PC-9 (cell line): ENCODE measurements around the gene KLF12. TPM values are rescaled to one million over a fixed set of nuclear protein-coding genes. Genes with fewer than 3 reads are reported as not detected.

ENCODE experiments used
- BruUV-seq: library from RNA; stranded (reverse); fragments of 400-500 nt; replicated peaks from 2 replicates; lab custom pipeline; 2021; lab: Mats Ljungman, UMichigan
- CTCF ChIA-PET: fragments of 300-600 bp; sonication (Branson Sonifier 250); formaldehyde crosslinking; loops from one replicate; lab custom pipeline; 2022; ENCODE audit warnings: antibody characterized with exemption; lab: Charles Lee
- POLR2A ChIA-PET: fragments of 300-600 bp; sonication (Branson Sonifier 250); formaldehyde crosslinking; loops from one replicate; lab custom pipeline; 2022; ENCODE audit warnings: antibody characterized with exemption; ENCODE audit not compliant: unreplicated experiment; lab: Charles Lee
- DNase-seq, 2 experiments: peaks; one replicate each; pipeline versions ENCODE4 v3.0.0 to v3.0.0-alpha.2; 2015 to 2022; ENCODE audit warnings: mixed read lengths in 1 of 2
- H2AFZ ChIP-seq: fragments of 200-600 bp; sonication (generic); 2 replicates; pipeline ENCODE4 v1.8.1; 2017; ENCODE audit warnings: antibody characterized with exemption
- H3F3A ChIP-seq: fragments of 200-600 bp; sonication (generic); 2 replicates; pipeline ENCODE4 v1.8.1; 2017; ENCODE audit warnings: antibody characterized with exemption, mild to moderate bottlenecking, low read depth; ENCODE audit not compliant: insufficient read depth
- H3K27ac ChIP-seq: fragments of 200-600 bp; sonication (generic); 2 replicates; pipeline ENCODE4 v1.6.1; 2016; ENCODE audit warnings: mixed run types
- H3K27me3 ChIP-seq: fragments of 200-600 bp; sonication (generic); 2 replicates; pipeline ENCODE4 v1.6.1; 2016; ENCODE audit warnings: low read depth, mixed run types; ENCODE audit not compliant: insufficient read depth
- H3K36me3 ChIP-seq: fragments of 200-600 bp; sonication (generic); 2 replicates; pipeline ENCODE4 v1.6.1; 2016; ENCODE audit warnings: low read depth, mixed run types
- H3K4me1 ChIP-seq: fragments of 200-600 bp; sonication (generic); replicated peaks from 2 replicates; pipeline ENCODE4 v1.6.1; 2016; ENCODE audit warnings: mixed run types; ENCODE audit not compliant: insufficient read depth
- H3K4me2 ChIP-seq: fragments of 200-600 bp; sonication (generic); 2 replicates; pipeline ENCODE4 v1.6.1; 2017; ENCODE audit warnings: mixed run types
- H3K4me3 ChIP-seq: fragments of 200-600 bp; sonication (generic); 2 replicates; pipeline ENCODE4 v1.6.1; 2016; ENCODE audit warnings: mixed run types
- H3K79me2 ChIP-seq: fragments of 200-600 bp; sonication (generic); 2 replicates; pipeline ENCODE4 v1.6.1; 2017; ENCODE audit warnings: low read depth, mixed run types
- H3K9me2 ChIP-seq: fragments of 200-600 bp; sonication (generic); 2 replicates; pipeline ENCODE4 v1.8.1; 2017; ENCODE audit warnings: mild to moderate bottlenecking; ENCODE audit not compliant: insufficient read depth
- H3K9me3 ChIP-seq: fragments of 200-600 bp; sonication (generic); 2 replicates; pipeline ENCODE4 v1.8.1; 2016; ENCODE audit warnings: low read depth; ENCODE audit not compliant: insufficient read depth
- H4K20me1 ChIP-seq: fragments of 200-600 bp; sonication (generic); 2 replicates; pipeline ENCODE4 v1.8.1; 2017; ENCODE audit not compliant: insufficient read depth
- CTCF ChIP-seq: fragments of 200-600 bp; sonication (generic); conservative IDR thresholded peaks from 2 replicates; pipeline ENCODE4 v1.6.1; 2017; ENCODE audit warnings: mixed run types, antibody characterized with exemption, mild to moderate bottlenecking, moderate library complexity
- EZH2 ChIP-seq: fragments of 200-600 bp; sonication (generic); IDR thresholded peaks from 2 replicates; pipeline ENCODE4 v1.8.0; 2017; ENCODE audit warnings: antibody characterized with exemption, low read depth
- intact Hi-C: fragments of 100-400 bp; cut with micrococcal nuclease; formaldehyde crosslinking; loops from one replicate; pipeline ENCODE4 v1.10.0; 2022; ENCODE audit not compliant: unreplicated experiment
- total RNA-seq: library from RNA; stranded (reverse); gene quantifications from 2 replicates; pipeline ENCODE4 v1.2.3, GENCODE V29; 2021

The KLF12 gene
- total RNA-seq, 1 experiment from 2014 or later = 10.3 TPM

- intact Hi-C loops = no loop called here
- DNase-seq = no peak
- H3K79me2 ChIP-seq = no peaks in the 10 kb centered on the region
- no peaks in the 10 kb centered on the region for H3K27me3 ChIP-seq
- H3F3A ChIP-seq = no peaks in the 10 kb centered on the region
- H3K4me3 ChIP-seq = no peak overlapping the region
- H3K27ac ChIP-seq = no peak overlapping the region
- no peak overlapping the region for H3K4me2 ChIP-seq
- TF ChIP-seq CTCF = no peak
- no TSS peak for BruUV-seq
- POLR2A ChIA-PET = no interaction called here
- H3K36me3 ChIP-seq = no peaks in the 10 kb centered on the region
- CTCF ChIA-PET = no interaction called here
- no peak overlapping the region for H2AFZ ChIP-seq
- no peaks in the 10 kb centered on the region for H3K4me1 ChIP-seq
- no peaks in the 10 kb centered on the region for H3K9me2 ChIP-seq
- H3K9me3 ChIP-seq = no peaks in the 10 kb centered on the region
- no peaks in the 10 kb centered on the region for H4K20me1 ChIP-seq
Observed at GRCh38 chr13:74097116-74097515, 37.1 kb downstream of the KLF12 start.

- Histone ChIP-seq H3F3A (no peaks in the 10 kb centered on the region), H4K20me1 (no peaks in the 10 kb centered on the region), H3K9me3 (no peaks in the 10 kb centered on the region), H3K4me1 (no peaks in the 10 kb centered on the region), H3K9me2 (no peaks in the 10 kb centered on the region), H2AFZ (no peak overlapping the region), H3K36me3 (no peaks in the 10 kb centered on the region), H3K27ac (no peak overlapping the region), H3K79me2 (no peaks in the 10 kb centered on the region), H3K4me3 (no peak overlapping the region), H3K4me2 (no peak overlapping the region), H3K27me3 (no peaks in the 10 kb centered on the region)
- BruUV-seq = no TSS peak
- CTCF ChIA-PET = no interaction called here
- intact Hi-C loops = no loop called here
- TF ChIP-seq CTCF = no peak
- POLR2A ChIA-PET = no interaction called here
- DNase-seq = no peak
Observed at GRCh38 chr13:74093691-74094090, 40.5 kb downstream of the KLF12 start.

GRCh38 chr13:74092711-74093110 lies 41.5 kb downstream of the KLF12 start:
- H3K9me3 ChIP-seq = no peaks in the 10 kb centered on the region
- H3K4me1 ChIP-seq = no peaks in the 10 kb centered on the region
- no peaks in the 10 kb centered on the region for H3F3A ChIP-seq
- H4K20me1 ChIP-seq = no peaks in the 10 kb centered on the region
- POLR2A ChIA-PET = interaction anchor here (0.7 kb wide), 1 partner anchor 998 kb away, joined by 5 read pairs; no protein-coding TSS in a partner anchor
- no TSS peak for BruUV-seq
- no peak overlapping the region for H3K27ac ChIP-seq
- intact Hi-C loops = no loop called here
- H3K4me2 ChIP-seq = no peak overlapping the region
- CTCF ChIA-PET = no interaction called here
- no peak overlapping the region for H2AFZ ChIP-seq
- no peak for TF ChIP-seq EZH2
- no peak overlapping the region for H3K4me3 ChIP-seq
- no peaks in the 10 kb centered on the region for H3K79me2 ChIP-seq
- H3K36me3 ChIP-seq = no peaks in the 10 kb centered on the region
- no peak for DNase-seq
- H3K27me3 ChIP-seq = no peaks in the 10 kb centered on the region
- H3K9me2 ChIP-seq = no peaks in the 10 kb centered on the region
